K562 (cell line): ENCODE data around the gene SMG9. TPM values are rescaled to one million over a fixed set of nuclear protein-coding genes. Genes with fewer than 3 reads are reported as not detected.

ENCODE experiments used
- ATAC-seq: fragments of 200-7000 bp; cut with Tn5 transposase; 3 replicates; pipeline ENCODE4 v1.9.1; 2020; ENCODE audit warnings: moderate library complexity
- BruUV-seq: library from RNA; stranded (reverse); fragments of 400-500 nt; replicated peaks from 2 replicates; lab custom pipeline; 2021; lab: Mats Ljungman, UMichigan
- CTCF ChIA-PET: fragments of 300-600 bp; formaldehyde crosslinking; extraction: SDS; loops from one replicate; lab custom pipeline; 2021; ENCODE audit warnings: low intra/inter-chr PET ratio; lab: Yijun Ruan, JAX
- POLR2A ChIA-PET: fragments of 300-600, 350-650 bp; sonication (Branson Sonifier 250); formaldehyde crosslinking; extraction: SDS; loops from one replicate; lab custom pipeline; 2021; ENCODE audit warnings: antibody characterized with exemption, inconsistent platforms; lab: Yijun Ruan, JAX
- DNase-seq, 4 experiments: peaks; one replicate each; pipeline versions ENCODE4 v3.0.0 to v3.0.0-alpha.2; 2011 to 2018; ENCODE audit warnings: low spot score in 3 of 4, mixed read lengths in 3 of 4; ENCODE audit errors: extremely low read depth in 1 of 4
- FAIRE-seq: peaks from 2 replicates; lab custom pipeline; 2011; peaks lifted over from hg19 to GRCh38; lab: Jason Lieb, UNC
- H2AFZ ChIP-seq: 2 replicates; pipeline ENCODE4 v1.6.0; 2011; ENCODE audit warnings: low read depth, low read length, control low read depth, inconsistent platforms
- H3K27ac ChIP-seq: fragments of 200-600 bp; 3 replicates; pipeline ENCODE4 v1.8.0; 2011; ENCODE audit warnings: low read depth, mild to moderate bottlenecking, control low read depth, inconsistent platforms, low read length, moderate library complexity, mixed read lengths; ENCODE audit errors: extremely low read depth
- H3K27me3 ChIP-seq, 2 experiments: fragments of 300-600 bp in 1 of 2; 2 replicates in 1 of 2; 3 replicates in 1 of 2; pipeline versions ENCODE4 v1.6.0 to v1.8.0; 2011; ENCODE audit warnings: inconsistent platforms in 2 of 2, low read length in 2 of 2, mild to moderate bottlenecking in 1 of 2, mixed read lengths in 1 of 2, moderate library complexity in 1 of 2; ENCODE audit not compliant: control insufficient read depth in 2 of 2, insufficient read depth in 2 of 2
- H3K36me3 ChIP-seq: fragments of 300-600 bp; 3 replicates; pipeline ENCODE4 v1.8.0; 2011; ENCODE audit warnings: mild to moderate bottlenecking, low read length, inconsistent platforms; ENCODE audit not compliant: control insufficient read depth, insufficient read depth
- H3K4me1 ChIP-seq, 2 experiments: fragments of 200-600 bp in 1 of 2; replicated peaks in 1 of 2; 2 replicates in 1 of 2; 3 replicates in 1 of 2; pipeline versions ENCODE4 v1.5.1 to v1.8.0; 2011; ENCODE audit warnings: inconsistent platforms in 2 of 2, low read length in 2 of 2, mild to moderate bottlenecking in 1 of 2, mixed read lengths in 1 of 2, moderate library complexity in 1 of 2; ENCODE audit not compliant: control insufficient read depth in 2 of 2, insufficient read depth in 2 of 2
- H3K4me2 ChIP-seq: 2 replicates; pipeline ENCODE4 v1.6.1; 2011; ENCODE audit warnings: low read length, control low read depth, inconsistent platforms, mixed read lengths; ENCODE audit not compliant: insufficient read depth
- H3K4me3 ChIP-seq: fragments of 200-600 bp; sonication (generic), shearing (Covaris generic); 2 replicates; pipeline ENCODE4 v1.5.1; 2016; ENCODE audit warnings: control low read depth, inconsistent platforms
- H3K79me2 ChIP-seq: fragments of 200-600 bp; 3 replicates; pipeline ENCODE4 v1.8.0; 2011; ENCODE audit warnings: low read length, inconsistent platforms; ENCODE audit not compliant: control insufficient read depth, insufficient read depth
- H3K9ac ChIP-seq, 2 experiments: 2 replicates each; pipeline versions ENCODE4 v1.6.0 to v1.6.1; 2011; ENCODE audit warnings: low read depth in 2 of 2, low read length in 2 of 2, control low read depth in 1 of 2, inconsistent platforms in 1 of 2, mild to moderate bottlenecking in 1 of 2, mixed read lengths in 1 of 2; ENCODE audit not compliant: insufficient read depth in 1 of 2
- H3K9me1 ChIP-seq: one replicate; pipeline ENCODE4 v1.6.0; 2011; ENCODE audit warnings: inconsistent platforms, mild to moderate bottlenecking, low read length, moderate library complexity; ENCODE audit not compliant: control insufficient read depth, insufficient read depth
- H3K9me3 ChIP-seq: replicated peaks from 2 replicates; pipeline ENCODE4 v1.5.1; 2011; ENCODE audit warnings: low read depth, low read length, inconsistent platforms; ENCODE audit not compliant: control insufficient read depth, insufficient read depth
- H4K20me1 ChIP-seq: replicated peaks from 2 replicates; pipeline ENCODE4 v1.6.1; 2011; ENCODE audit warnings: low read length, inconsistent platforms, mixed read lengths; ENCODE audit not compliant: control insufficient read depth, insufficient read depth
- BRD4 ChIP-seq: fragments of 200-600 bp; sonication (generic); IDR thresholded peaks from 2 replicates; pipeline ENCODE4 v1.6.1; 2017; ENCODE audit warnings: inconsistent platforms
- BRD9 ChIP-seq: fragments of 450-650 bp; IDR thresholded peaks from 2 replicates; pipeline ENCODE4 v1.6.1; 2018; ENCODE audit warnings: low read depth; ENCODE audit not compliant: partially characterized antibody
- CHD2 ChIP-seq: IDR thresholded peaks from 2 replicates; pipeline ENCODE4 v1.6.1; 2011; ENCODE audit warnings: low read depth, low read length
- DIDO1 ChIP-seq: fragments of 450-650 bp; IDR thresholded peaks from 2 replicates; pipeline ENCODE4 v1.6.1; 2016; ENCODE audit warnings: low read depth, missing biosample characterization, missing genetic modification characterization
- E2F3 ChIP-seq: fragments of 250-450 bp; sonication (Bioruptor Pico); IDR thresholded peaks from 2 replicates; pipeline ENCODE4 v1.4.0; 2020; ENCODE audit warnings: mild to moderate bottlenecking
- FOXM1 ChIP-seq, 2 experiments: fragments of 450-650 bp in 1 of 2; sonication (generic) in 1 of 2; formaldehyde crosslinking in 1 of 2; IDR thresholded peaks; 2 replicates each; pipeline versions ENCODE4 v1.6.1 to v1.9.0; 2017 to 2022; ENCODE audit warnings: low read depth in 2 of 2, mild to moderate bottlenecking in 2 of 2, missing genetic modification reagents in 1 of 2, moderate library complexity in 1 of 2
- FOXO4 ChIP-seq: fragments of 450-650 bp; formaldehyde crosslinking; IDR thresholded peaks from 2 replicates; pipeline ENCODE4 v1.4.0; 2020; ENCODE audit warnings: mild to moderate bottlenecking, moderate library complexity
- IRF2 ChIP-seq: sonication (generic); formaldehyde crosslinking; IDR thresholded peaks from 2 replicates; pipeline ENCODE4 v1.8.1; 2022; ENCODE audit warnings: mild to moderate bottlenecking, missing genetic modification reagents
- LEF1 ChIP-seq: fragments of 450-650 bp; IDR thresholded peaks from 2 replicates; pipeline ENCODE4 v1.6.1; 2016; ENCODE audit warnings: mild to moderate bottlenecking
- MAX ChIP-seq: sonication (generic); formaldehyde crosslinking; IDR thresholded peaks from 2 replicates; pipeline ENCODE4 v1.9.0; 2022; ENCODE audit warnings: mild to moderate bottlenecking, missing genetic modification reagents
- MCM2 ChIP-seq: fragments of 450-650 bp; IDR thresholded peaks from 2 replicates; pipeline ENCODE4 v1.6.1; 2017; ENCODE audit warnings: low read depth, mild to moderate bottlenecking
- MXI1 ChIP-seq: IDR thresholded peaks from 2 replicates; pipeline ENCODE4 v1.6.1; 2011; ENCODE audit warnings: low read depth, mild to moderate bottlenecking, improper control_type of control experiment, low read length
- POLR3G ChIP-seq: IDR thresholded peaks from 2 replicates; pipeline ENCODE4 v1.6.1; 2011; ENCODE audit not compliant: insufficient read length, insufficient replicate concordance; ENCODE audit errors: extremely low read depth
- TBP ChIP-seq: optimal IDR thresholded peaks from 2 replicates; pipeline ENCODE3; 2011; ENCODE audit warnings: low read depth, low read length, improper control_type of control experiment
- ZFX ChIP-seq: sonication (generic); formaldehyde crosslinking; IDR thresholded peaks from 2 replicates; pipeline ENCODE4 v1.8.0; 2022; ENCODE audit warnings: mild to moderate bottlenecking, missing genetic modification reagents, moderate library complexity
- ZNF140 ChIP-seq: fragments of 250-450 bp; sonication (Bioruptor Pico); IDR thresholded peaks from 2 replicates; pipeline ENCODE4 v1.8.0; 2021; ENCODE audit warnings: moderate library complexity, mild to moderate bottlenecking, inconsistent platforms
- ZNF347 ChIP-seq: fragments of 450-650 bp; formaldehyde crosslinking; IDR thresholded peaks from 2 replicates; pipeline ENCODE4 v1.4.0; 2020; ENCODE audit warnings: low read depth, mild to moderate bottlenecking, moderate library complexity
- ZNF436 ChIP-seq: fragments of 250-450, 450-650 bp; sonication (Bioruptor Pico); formaldehyde crosslinking; IDR thresholded peaks from 2 replicates; pipeline ENCODE4 v1.7.0; 2020; ENCODE audit warnings: mild to moderate bottlenecking
- ZNF444 ChIP-seq: fragments of 250-450 bp; sonication (Bioruptor Pico); IDR thresholded peaks from 2 replicates; pipeline ENCODE4 v1.4.0; 2020; ENCODE audit warnings: mild to moderate bottlenecking, moderate library complexity
- WGBS: fragments of 100-300 bp; shearing (Covaris generic); methylation state at CpG from one replicate; pipeline ENCODE4 v1.1.6; 2016; ENCODE audit warnings: low coverage, mixed read lengths; ENCODE audit not compliant: insufficient coverage; ENCODE audit errors: missing lambda C conversion rate; 5-methylcytosine and 5-hydroxymethylcytosine counted together
- in situ Hi-C: fragments of 300-500 bp; cut with MboI; formaldehyde crosslinking; loops from 4 replicates; pipeline ENCODE4 v1.15.0; 2018; ENCODE audit warnings: inconsistent platforms, mixed read lengths
- intact Hi-C: fragments of 100-400 bp; cut with micrococcal nuclease; formaldehyde crosslinking; loops from 2 replicates; pipeline ENCODE4 v1.14.2; 2022
- polyA plus RNA-seq, 8 experiments: library from polyadenylated mRNA; depleted of rRNA in 4 of 8; stranded (reverse) in 5 of 8; unstranded in 3 of 8; fragments of >200 nt; fragmentation: Nextera tagmentation in 2 of 8; fragmentation: Illumina TruSeq in 1 of 8; extraction: Ambion mirVana in 2 of 8; extraction: Trizol in 1 of 8; gene quantifications; 2 replicates each; pipeline versions ENCODE4 v1.2.1 to v1.2.3, GENCODE V29; 2011 to 2014; ENCODE audit warnings: inconsistent platforms in 1 of 8, missing spikeins in 1 of 8
- total RNA-seq, 7 experiments: library from RNA; depleted of rRNA in 6 of 7; stranded (reverse); fragments of >200 nt in 6 of 7; fragmentation: Illumina TruSeq in 2 of 7; extraction: Trizol in 2 of 7; gene quantifications; 2 replicates each; pipeline versions ENCODE4 v1.2.1 to v1.2.3, GENCODE V29; 2011 to 2021; ENCODE audit warnings: low replicate concordance in 1 of 7

The SMG9 gene
- total and polyA plus RNA-seq, 9 of the 15 experiments (the other 6 are each of a cell fraction or from before 2014, with no cell fraction given), result 1.7 to 79.7 (median 40.2) TPM

- ATAC-seq, result peak; percentile 68
- H4K20me1 ChIP-seq, result no peaks in the 10 kb centered on the region
- H3K27ac ChIP-seq, result peak overlapping the region; percentile 100
- no peaks in the 10 kb centered on the region for H3K9me3 ChIP-seq
- intact Hi-C loops, result no loop called here
- no peaks in the 10 kb centered on the region for H3K27me3 ChIP-seq
- peak overlapping the region; percentile 68 for H2AFZ ChIP-seq
- peaks cover 40 to 42% of the 10 kb centered on the region in 2 experiments for H3K4me1 ChIP-seq
- H3K79me2 ChIP-seq, result peaks cover 51% of the 10 kb centered on the region
- CTCF ChIA-PET, result interaction anchor here (0.7 kb wide), 1 partner anchor 19 kb away, joined by 3 read pairs; no protein-coding TSS in a partner anchor
- H3K36me3 ChIP-seq, result peaks cover 31% of the 10 kb centered on the region
- peak; percentile 73 to 92 (median 81) for DNase-seq
- WGBS, result under 1% methylated on average over 23 of the region's 28 CpGs
- in situ Hi-C loops, result no loop called here
- POLR2A ChIA-PET, result interaction anchor here (0.9 to 8.6 kb wide), 7 partner anchors 8 to 87 kb away, joined by 3 to 71 read pairs (median 5); no protein-coding TSS in a partner anchor
- peak; percentile 74 for FAIRE-seq
- peak overlapping the region; percentile 70 for H3K4me3 ChIP-seq
- TSS peak; percentile 92 for BruUV-seq
- H3K9me1 ChIP-seq, result no peaks in the 10 kb centered on the region
- H3K4me2 ChIP-seq, result peak overlapping the region; percentile 93
- H3K9ac ChIP-seq, result peak overlapping the region; percentile 99 to 100
- TF ChIP-seq DIDO1 (tag), result no peak
- 0 out of 2 replicates have a peak, but pooled peaks have one; percentile 21 for TF ChIP-seq FOXO4
- peak; percentile 69 for TF ChIP-seq BRD9
- no peak for TF ChIP-seq LEF1
- peak; percentile 91 for TF ChIP-seq ZFX (CRISPR knock-in tag)
- TF ChIP-seq FOXM1 (IDR thresholded peaks at IDR 0.05; ENCODE audit: low read depth), result peak; percentile 77
- TF ChIP-seq FOXM1 (CRISPR knock-in tag; IDR thresholded peaks at IDR 0.05; ENCODE audit: low read depth), result no peak
- TF ChIP-seq POLR3G, result no peak
- no peak for TF ChIP-seq ZNF436
- peak; percentile 75 for TF ChIP-seq MAX
- TF ChIP-seq ZNF444 (CRISPR knock-in tag), result no peak
- peak; percentile 24 for TF ChIP-seq TBP
- TF ChIP-seq ZNF140 (CRISPR knock-in tag), result no peak
- TF ChIP-seq E2F3 (CRISPR knock-in tag), result no peak
- TF ChIP-seq CHD2, result no peak
- peak; percentile 94 for TF ChIP-seq BRD4
- TF ChIP-seq IRF2 (CRISPR knock-in tag), result no peak
- TF ChIP-seq MXI1, result peak; percentile 61; the same call in 1 of the 2 replicates
- no peak for TF ChIP-seq ZNF347 (CRISPR knock-in tag)
- no peak for TF ChIP-seq MCM2
These were observed 567 bp upstream of the SMG9 start for GRCh38 chr19:43755256-43755801.
